Lung (tissue), 12 donors: ENCODE data around the gene SDK2. TPM values are rescaled to one million over a fixed set of nuclear protein-coding genes. Genes with fewer than 3 reads are reported as not detected.

ENCODE experiments used
- ATAC-seq: fragments of 200-7000 bp; cut with Tn5 transposase; one replicate; pipeline ENCODE4 v1.9.1; 2020; ENCODE audit warnings: moderate number of reproducible peaks; ENCODE audit not compliant: insufficient read depth, low FRiP score
- DNase-seq, 3 donors: peaks; one replicate each; pipeline ENCODE4 v3.0.0-alpha.2; 2013 to 2017
- H3K27ac ChIP-seq, 2 donors: one replicate each; pipeline ENCODE4 v1.5.1; 2013; ENCODE audit warnings: mild to moderate bottlenecking in 2 of 2, moderate library complexity in 2 of 2, control low read depth in 1 of 2, inconsistent platforms in 1 of 2, low read depth in 1 of 2, low read length in 1 of 2
- H3K27me3 ChIP-seq, 3 donors: one replicate each; pipeline ENCODE4 v1.5.1; 2013; ENCODE audit warnings: low read length in 2 of 3; ENCODE audit not compliant: control insufficient read depth in 3 of 3, insufficient read depth in 3 of 3
- H3K36me3 ChIP-seq, 4 donors: one replicate each; pipeline ENCODE4 v1.5.1; 2013; ENCODE audit warnings: low read length in 4 of 4, mild to moderate bottlenecking in 1 of 4, moderate library complexity in 1 of 4; ENCODE audit not compliant: control insufficient read depth in 4 of 4, insufficient read depth in 4 of 4
- H3K4me1 ChIP-seq, 5 donors: one replicate each; pipeline ENCODE4 v1.5.1; 2013; ENCODE audit warnings: low read length in 5 of 5, mild to moderate bottlenecking in 2 of 5, moderate library complexity in 1 of 5; ENCODE audit not compliant: control insufficient read depth in 5 of 5, insufficient read depth in 5 of 5
- H3K4me3 ChIP-seq: one replicate; pipeline ENCODE4 v1.5.1; 2013; ENCODE audit warnings: mild to moderate bottlenecking, control low read depth, moderate library complexity
- H3K9ac ChIP-seq, 2 donors: one replicate each; pipeline ENCODE4 v1.5.1; 2013; ENCODE audit warnings: low read length in 2 of 2, control low read depth in 1 of 2; ENCODE audit not compliant: insufficient read depth in 1 of 2
- H3K9me3 ChIP-seq, 4 donors: one replicate each; pipeline ENCODE4 v1.5.1; 2013; ENCODE audit warnings: low read length in 3 of 4, mild to moderate bottlenecking in 1 of 4, moderate library complexity in 1 of 4; ENCODE audit not compliant: control insufficient read depth in 4 of 4, insufficient read depth in 3 of 4
- WGBS, 2 donors: extraction: QIAGEN DNeasy Blood & Tissue Kit; methylation state at CpG; one replicate each; pipeline ENCODE4 v1.1.7; 2013; 5-methylcytosine and 5-hydroxymethylcytosine counted together
- polyA plus RNA-seq, 2 donors: library from polyadenylated mRNA; stranded (reverse); fragments of 200-250 nt; gene quantifications; one replicate each; pipeline ENCODE4 v1.2.1, GENCODE V29; 2013
- total RNA-seq, 2 donors: library from RNA; depleted of rRNA in 1 of 2; stranded (reverse); fragments of >200 nt in 1 of 2; gene quantifications; one replicate each; pipeline ENCODE4 v1.2.1, GENCODE V29; 2014 to 2021
- TF ChIP-seq, protein P1 (sequence below): IDR thresholded peaks from 2 replicates; pipeline ENCODE4 v1.5.1; 2012; ENCODE audit warnings: mild to moderate bottlenecking; ENCODE audit errors: control extremely low read depth, extremely low read depth
- donor health status: control.
- donor health status: control.
- donor health status: Bipolar disorder and iron deficiency.
- donor health status: healthy.
- donor health status: DM: yes; HTN: yes; CAD: no.

Gene SDK2
- total and polyA plus RNA-seq, 4 donors, result 0.91 to 41.7 (median 4.3) TPM

DNA sequence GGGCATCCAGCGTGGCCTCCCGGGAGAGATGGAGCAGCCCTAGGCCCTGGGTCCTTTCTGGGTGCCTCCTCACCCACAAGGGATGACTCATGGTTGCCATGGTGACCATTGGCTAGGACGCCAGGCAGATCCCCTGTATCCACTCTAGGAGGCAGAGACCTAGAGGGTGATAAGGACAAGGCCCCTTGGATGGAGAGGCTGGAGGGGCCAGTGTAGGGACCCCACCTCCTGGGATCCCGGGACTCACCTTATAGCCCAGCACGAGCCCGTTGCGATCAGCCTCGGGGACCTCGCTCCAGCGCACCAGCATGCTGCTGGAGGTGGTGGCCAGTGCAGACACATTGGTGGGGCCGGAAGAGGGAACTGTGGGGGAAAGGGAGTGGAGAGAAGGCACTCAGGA lies 250.3 kb downstream of the SDK2 start:
- H3K4me3 ChIP-seq, result no peak overlapping the region
- TF ChIP-seq, protein P1, sequence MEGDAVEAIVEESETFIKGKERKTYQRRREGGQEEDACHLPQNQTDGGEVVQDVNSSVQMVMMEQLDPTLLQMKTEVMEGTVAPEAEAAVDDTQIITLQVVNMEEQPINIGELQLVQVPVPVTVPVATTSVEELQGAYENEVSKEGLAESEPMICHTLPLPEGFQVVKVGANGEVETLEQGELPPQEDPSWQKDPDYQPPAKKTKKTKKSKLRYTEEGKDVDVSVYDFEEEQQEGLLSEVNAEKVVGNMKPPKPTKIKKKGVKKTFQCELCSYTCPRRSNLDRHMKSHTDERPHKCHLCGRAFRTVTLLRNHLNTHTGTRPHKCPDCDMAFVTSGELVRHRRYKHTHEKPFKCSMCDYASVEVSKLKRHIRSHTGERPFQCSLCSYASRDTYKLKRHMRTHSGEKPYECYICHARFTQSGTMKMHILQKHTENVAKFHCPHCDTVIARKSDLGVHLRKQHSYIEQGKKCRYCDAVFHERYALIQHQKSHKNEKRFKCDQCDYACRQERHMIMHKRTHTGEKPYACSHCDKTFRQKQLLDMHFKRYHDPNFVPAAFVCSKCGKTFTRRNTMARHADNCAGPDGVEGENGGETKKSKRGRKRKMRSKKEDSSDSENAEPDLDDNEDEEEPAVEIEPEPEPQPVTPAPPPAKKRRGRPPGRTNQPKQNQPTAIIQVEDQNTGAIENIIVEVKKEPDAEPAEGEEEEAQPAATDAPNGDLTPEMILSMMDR, result no peak
- no peak overlapping the region for H3K27ac ChIP-seq
- 87 to 89% methylated on average over 11 of the region's 11 CpGs for WGBS, 2 donors
- DNase-seq, result no peak
- no peaks in the 10 kb centered on the region for H3K27me3 ChIP-seq
- H3K36me3 ChIP-seq, result no peaks in the 10 kb centered on the region
- no peak for ATAC-seq
- H3K4me1 ChIP-seq, result no peaks in the 10 kb centered on the region
- H3K9ac ChIP-seq, result no peak overlapping the region
- no peaks in the 10 kb centered on the region for H3K9me3 ChIP-seq

DNA sequence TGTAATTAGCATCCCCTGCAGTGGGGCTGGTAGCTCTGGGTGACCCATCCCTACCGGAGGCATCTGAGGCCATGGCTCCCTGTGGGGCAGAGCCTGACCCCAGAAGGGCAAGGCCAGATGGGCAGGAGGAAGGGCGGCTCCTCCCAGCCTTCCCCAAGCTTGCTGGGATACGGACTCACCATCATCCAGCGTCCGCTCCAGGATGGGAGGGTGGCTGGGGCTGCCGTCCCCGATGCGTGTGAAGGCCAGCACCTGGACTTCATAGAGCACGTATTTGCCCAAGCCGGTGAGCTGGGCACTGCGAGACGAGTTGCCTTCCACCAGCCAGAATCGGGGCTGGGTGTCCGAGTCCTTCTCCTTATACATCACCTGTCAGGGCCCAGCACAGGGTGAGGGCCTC lies 250.9 kb downstream of the SDK2 start:
- no peak for ATAC-seq
- 94 to 97% methylated on average over 14 of the region's 14 CpGs for WGBS, 2 donors
- Histone ChIP-seq H3K9ac (no peak overlapping the region), H3K4me3 (no peak overlapping the region), H3K4me1 (no peaks in the 10 kb centered on the region), H3K27ac (no peak overlapping the region), H3K36me3 (no peaks in the 10 kb centered on the region), H3K9me3 (no peaks in the 10 kb centered on the region), H3K27me3 (no peaks in the 10 kb centered on the region)
- DNase-seq, result no peak
- TF ChIP-seq, protein P1, result no peak

DNA sequence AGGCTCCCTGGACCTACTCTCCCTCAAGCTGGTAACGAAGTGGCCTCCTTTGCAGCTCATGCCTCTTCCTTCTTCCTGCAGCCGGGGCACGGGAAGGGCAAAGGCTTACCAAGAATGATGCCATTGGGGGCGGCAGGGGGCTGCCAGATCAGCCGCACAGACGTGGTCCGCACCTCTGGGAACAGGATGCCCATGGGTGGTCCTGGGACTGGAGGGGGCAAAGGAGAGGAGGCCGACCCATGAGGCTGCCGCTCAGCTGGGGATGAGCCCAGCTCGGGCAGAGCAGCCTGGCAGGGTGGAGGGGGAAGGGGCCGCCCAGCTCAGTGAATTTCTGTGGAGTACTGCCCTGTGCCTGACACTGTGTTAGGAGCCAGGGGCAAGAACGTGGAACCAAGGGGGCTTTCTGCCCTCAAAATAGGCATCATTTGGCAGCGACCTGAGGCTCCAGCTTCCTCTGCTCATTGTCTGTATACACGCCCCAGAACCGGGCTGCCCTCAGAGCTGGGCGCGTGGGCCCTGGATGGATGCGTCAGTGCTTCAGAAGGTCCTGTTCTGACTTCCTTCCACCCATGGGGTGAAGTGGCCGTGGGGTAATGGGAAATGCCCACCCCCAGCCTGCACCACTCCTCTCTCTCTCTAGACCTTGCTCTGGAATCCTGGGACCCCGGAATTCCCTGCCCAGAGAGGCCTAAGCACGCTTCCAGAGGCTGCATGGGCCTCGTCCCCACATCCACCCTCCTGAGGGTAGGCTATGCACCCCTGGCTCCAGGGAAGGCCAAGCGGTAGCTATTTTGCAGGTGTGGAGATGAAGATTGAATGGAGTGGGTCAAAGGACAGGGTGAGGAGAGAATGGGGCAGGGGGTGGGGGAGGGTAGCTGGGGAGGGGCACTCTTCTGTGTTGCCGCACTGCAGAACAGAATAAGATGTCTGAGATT lies 252.6 kb downstream of the SDK2 start:
- DNase-seq (no peak), ATAC-seq (no peak)
- Histone ChIP-seq H3K4me1 (no peaks in the 10 kb centered on the region), H3K9me3 (no peaks in the 10 kb centered on the region), H3K27ac (no peak overlapping the region), H3K4me3 (no peak overlapping the region), H3K36me3 (no peaks in the 10 kb centered on the region), H3K27me3 (no peaks in the 10 kb centered on the region), H3K9ac (no peak overlapping the region)
- TF ChIP-seq, protein P1, result no peak
- WGBS, 2 donors, result 87 to 89% methylated on average over 24 of the region's 24 CpGs
